Endodermal cell (in vitro differentiated cells): ENCODE measurements around the gene SEMA3G. TPM values are rescaled to one million over a fixed set of nuclear protein-coding genes. Genes with fewer than 3 reads are reported as not detected.
A peak's percentile ranks its signal among the peaks of the same experiment; 100 is the strongest.

ENCODE experiments used
- DNase-seq: peaks from one replicate; pipeline ENCODE4 v3.0.0-alpha.2; 2017
- H3K27ac ChIP-seq: 2 replicates; pipeline ENCODE4 v1.5.1; 2013; ENCODE audit warnings: mild to moderate bottlenecking, low read depth, low read length, moderate library complexity
- H3K27me3 ChIP-seq: 2 replicates; pipeline ENCODE4 v1.6.1; 2013; ENCODE audit warnings: mild to moderate bottlenecking, low read length, moderate library complexity; ENCODE audit not compliant: insufficient read depth, control insufficient read depth, poor library complexity, severe bottlenecking
- H3K36me3 ChIP-seq: 2 replicates; pipeline ENCODE4 v1.7.0; 2013; ENCODE audit warnings: mild to moderate bottlenecking, low read length, moderate library complexity; ENCODE audit not compliant: control insufficient read depth, insufficient read depth
- H3K4me1 ChIP-seq: one replicate; pipeline ENCODE4 v1.7.0; 2013; ENCODE audit warnings: low read length; ENCODE audit not compliant: control insufficient read depth, insufficient read depth
- H3K4me3 ChIP-seq: 2 replicates; pipeline ENCODE4 v1.5.1; 2013; ENCODE audit warnings: mild to moderate bottlenecking, low read length, moderate library complexity
- H3K9ac ChIP-seq: 2 replicates; pipeline ENCODE4 v1.6.1; 2013; ENCODE audit warnings: mild to moderate bottlenecking, low read length, moderate library complexity; ENCODE audit not compliant: poor library complexity, severe bottlenecking; ENCODE audit errors: extremely low read depth
- H3K9me3 ChIP-seq: 2 replicates; pipeline ENCODE4 v1.6.1; 2013; ENCODE audit warnings: mild to moderate bottlenecking, low read length, moderate library complexity; ENCODE audit not compliant: control insufficient read depth
- H3K27ac Mint-ChIP-seq: 2 replicates; pipeline ENCODE4 v1.8.0; 2020; ENCODE audit warnings: mixed read lengths
- H3K27me3 Mint-ChIP-seq: 2 replicates; pipeline ENCODE4 v1.8.0; 2021; ENCODE audit warnings: mild to moderate bottlenecking, mixed read lengths; ENCODE audit not compliant: insufficient read depth
- H3K36me3 Mint-ChIP-seq: 2 replicates; pipeline ENCODE4 v1.8.0; 2020; ENCODE audit warnings: low read depth, mixed read lengths
- H3K4me1 Mint-ChIP-seq: 2 replicates; pipeline ENCODE4 v1.8.0; 2020; ENCODE audit warnings: mixed read lengths
- H3K4me3 Mint-ChIP-seq: 2 replicates; pipeline ENCODE4 v1.8.0; 2020; ENCODE audit warnings: mild to moderate bottlenecking, moderate library complexity, mixed read lengths
- H3K9me3 Mint-ChIP-seq: 2 replicates; pipeline ENCODE4 v1.8.0; 2020; ENCODE audit warnings: mild to moderate bottlenecking, mixed read lengths
- WGBS, 2 experiments: methylation state at CpG; one replicate each; pipeline versions ENCODE4 v1.1.5 to v1.1.7; 2013; ENCODE audit warnings: missing lambda C conversion rate in 2 of 2, mixed read lengths in 1 of 2; ENCODE audit not compliant: insufficient coverage in 1 of 2, insufficient read length in 1 of 2; 5-methylcytosine and 5-hydroxymethylcytosine counted together
- total RNA-seq, 2 donors: library from RNA; stranded (reverse); fragmentation: NEBNext Ultra II Directional in 1 of 2; extraction: Animal tissue kit (Norgen Biotek cat#: 25700) in 1 of 2; gene quantifications; 2 replicates in 1 of 2; 3 replicates in 1 of 2; pipeline ENCODE4 v1.2.1, GENCODE V29; 2021
- TF ChIP-seq, protein P1 (sequence below): fragments of 200-600 bp; sonication (generic); conservative IDR thresholded peaks from 2 replicates; pipeline ENCODE4 v1.5.0; 2021; ENCODE audit warnings: antibody characterized with exemption, mild to moderate bottlenecking

Gene SEMA3G
- total RNA-seq, 2 donors from 2014 or later: 2.5 to 8.6 TPM

GRCh38 chr3:52471371-52472238 is 26.7 kb upstream of the SEMA3G start:
- no peaks in the 10 kb centered on the region for H3K27me3 Mint-ChIP-seq
- peaks cover 65% of the 10 kb centered on the region for H3K36me3 Mint-ChIP-seq
- TF ChIP-seq, protein P1, sequence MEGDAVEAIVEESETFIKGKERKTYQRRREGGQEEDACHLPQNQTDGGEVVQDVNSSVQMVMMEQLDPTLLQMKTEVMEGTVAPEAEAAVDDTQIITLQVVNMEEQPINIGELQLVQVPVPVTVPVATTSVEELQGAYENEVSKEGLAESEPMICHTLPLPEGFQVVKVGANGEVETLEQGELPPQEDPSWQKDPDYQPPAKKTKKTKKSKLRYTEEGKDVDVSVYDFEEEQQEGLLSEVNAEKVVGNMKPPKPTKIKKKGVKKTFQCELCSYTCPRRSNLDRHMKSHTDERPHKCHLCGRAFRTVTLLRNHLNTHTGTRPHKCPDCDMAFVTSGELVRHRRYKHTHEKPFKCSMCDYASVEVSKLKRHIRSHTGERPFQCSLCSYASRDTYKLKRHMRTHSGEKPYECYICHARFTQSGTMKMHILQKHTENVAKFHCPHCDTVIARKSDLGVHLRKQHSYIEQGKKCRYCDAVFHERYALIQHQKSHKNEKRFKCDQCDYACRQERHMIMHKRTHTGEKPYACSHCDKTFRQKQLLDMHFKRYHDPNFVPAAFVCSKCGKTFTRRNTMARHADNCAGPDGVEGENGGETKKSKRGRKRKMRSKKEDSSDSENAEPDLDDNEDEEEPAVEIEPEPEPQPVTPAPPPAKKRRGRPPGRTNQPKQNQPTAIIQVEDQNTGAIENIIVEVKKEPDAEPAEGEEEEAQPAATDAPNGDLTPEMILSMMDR: peak; percentile 78
- H3K27ac Mint-ChIP-seq: peak overlapping the region; percentile 35
- no peak overlapping the region for H3K4me3 Mint-ChIP-seq
- Histone ChIP-seq H3K27me3 (no peaks in the 10 kb centered on the region), H3K27ac (no peak overlapping the region), H3K4me1 (no peaks in the 10 kb centered on the region), H3K9me3 (no peaks in the 10 kb centered on the region), H3K36me3 (peaks cover 77% of the 10 kb centered on the region), H3K9ac (no peak overlapping the region), H3K4me3 (no peak overlapping the region)
- DNase-seq: peak; percentile 88
- WGBS, 2 experiments: 85% methylated on average over 21 to 26 of the region's 26 CpGs
- H3K9me3 Mint-ChIP-seq: no peaks in the 10 kb centered on the region
- peaks cover 1% of the 10 kb centered on the region for H3K4me1 Mint-ChIP-seq

DNA sequence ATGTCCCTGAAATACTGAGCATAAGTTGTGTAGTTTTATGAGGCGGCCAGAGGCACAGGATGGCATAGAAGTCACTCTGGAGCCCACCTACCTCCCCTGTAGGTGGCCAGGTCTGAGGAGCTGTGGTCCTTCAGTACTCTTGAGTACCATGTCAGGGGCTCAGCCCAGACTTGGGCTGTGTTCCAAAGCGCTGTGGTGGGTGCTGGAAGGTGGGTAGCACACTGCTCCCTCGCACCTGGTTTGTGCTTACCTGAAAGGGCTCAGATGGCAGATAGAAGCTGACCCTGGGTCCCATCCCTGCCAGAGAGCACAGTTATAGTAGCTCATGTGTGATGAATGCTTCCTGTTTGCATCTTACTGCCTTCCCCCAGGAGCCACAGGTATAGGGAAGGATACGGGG is 26.0 kb upstream of the SEMA3G start:
- no peak overlapping the region for H3K4me3 Mint-ChIP-seq
- H3K36me3 Mint-ChIP-seq: peaks cover 62% of the 10 kb centered on the region
- H3K9me3 ChIP-seq: no peaks in the 10 kb centered on the region
- H3K9me3 Mint-ChIP-seq: no peaks in the 10 kb centered on the region
- WGBS, 2 experiments: 97 to 100% methylated on average over 3 to 4 of the region's 4 CpGs
- no peak overlapping the region for H3K9ac ChIP-seq
- H3K27me3 ChIP-seq: no peaks in the 10 kb centered on the region
- no peak overlapping the region for H3K27ac ChIP-seq
- peaks cover 77% of the 10 kb centered on the region for H3K36me3 ChIP-seq
- no peak overlapping the region for H3K4me3 ChIP-seq
- no peaks in the 10 kb centered on the region for H3K27me3 Mint-ChIP-seq
- peaks cover 5% of the 10 kb centered on the region for H3K4me1 Mint-ChIP-seq
- no peak overlapping the region for H3K27ac Mint-ChIP-seq
- no peak for DNase-seq
- TF ChIP-seq, protein P1: no peak
- no peaks in the 10 kb centered on the region for H3K4me1 ChIP-seq

DNA sequence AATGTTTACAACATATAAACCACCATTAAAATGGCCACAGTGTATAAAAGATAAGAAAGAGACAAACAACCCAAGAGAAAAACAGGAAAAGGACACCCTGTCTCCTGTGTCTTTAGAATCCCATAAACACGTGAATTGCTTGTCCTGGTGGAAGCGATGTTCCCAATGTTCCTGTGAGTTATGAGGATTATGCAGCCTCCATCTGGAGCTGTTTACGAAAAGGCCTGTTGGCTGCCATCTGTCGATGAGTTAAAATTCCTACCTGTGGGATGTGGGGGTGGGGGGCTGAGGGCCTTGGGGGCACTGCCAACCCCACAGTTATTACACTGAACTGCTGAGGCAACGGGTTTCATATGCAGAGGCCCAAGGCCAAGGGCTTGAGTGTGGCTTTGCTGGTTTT is 24.1 kb upstream of the SEMA3G start:
- Histone ChIP-seq H3K27ac (no peak overlapping the region), H3K9me3 (no peaks in the 10 kb centered on the region), H3K4me3 (no peak overlapping the region), H3K36me3 (peaks cover 79% of the 10 kb centered on the region), H3K27me3 (no peaks in the 10 kb centered on the region), H3K4me1 (no peaks in the 10 kb centered on the region), H3K9ac (no peak overlapping the region)
- H3K27me3 Mint-ChIP-seq: no peaks in the 10 kb centered on the region
- H3K4me1 Mint-ChIP-seq: peaks cover 10% of the 10 kb centered on the region
- peaks cover 56% of the 10 kb centered on the region for H3K36me3 Mint-ChIP-seq
- TF ChIP-seq, protein P1: no peak
- no peak overlapping the region for H3K4me3 Mint-ChIP-seq
- WGBS, 2 experiments: 93% methylated on average over 3 to 5 of the region's 5 CpGs
- no peaks in the 10 kb centered on the region for H3K9me3 Mint-ChIP-seq
- H3K27ac Mint-ChIP-seq: peak overlapping the region; percentile 80
- DNase-seq: no peak
